Endothelial cell of umbilical vein (primary cell): ENCODE measurements around the gene TPSB2. TPM values are rescaled to one million over a fixed set of nuclear protein-coding genes. Genes with fewer than 3 reads are reported as not detected.
A peak's percentile ranks its signal among the peaks of the same experiment; 100 is the strongest.
"Not testable (repeated sequence)": the region's sequence is repeated elsewhere in the genome, so short reads cannot be mapped to it uniquely, and the experiment has no call there.

Experiments
- BruUV-seq: library from RNA; stranded (reverse); fragments of 400-500 nt; replicated peaks from 2 replicates; lab custom pipeline; 2021; lab: Mats Ljungman, UMichigan
- CTCF ChIA-PET: fragments of 300-600, 350-600 bp; sonication (Branson Sonifier 250); formaldehyde crosslinking; loops from one replicate; lab custom pipeline; 2021; ENCODE audit warnings: antibody characterized with exemption, inconsistent platforms; lab: Charles Lee
- POLR2A ChIA-PET: fragments of 300-600, 350-600 bp; sonication (Branson Sonifier 250); formaldehyde crosslinking; loops from one replicate; lab custom pipeline; 2021; ENCODE audit warnings: antibody characterized with exemption, inconsistent platforms; lab: Charles Lee
- DNase-seq: peaks from one replicate; pipeline ENCODE4 v3.0.0-alpha.2; 2011; ENCODE audit warnings: low read depth, low spot score
- FAIRE-seq: peaks from 2 replicates; lab custom pipeline; 2011; peaks lifted over from hg19 to GRCh38; lab: Jason Lieb, UNC
- H2AFZ ChIP-seq: 2 replicates; pipeline ENCODE4 v1.6.0; 2012; ENCODE audit warnings: low read depth, low read length, control low read depth, inconsistent platforms
- H3K27ac ChIP-seq: 2 replicates; pipeline ENCODE4 v1.5.1; 2011; ENCODE audit warnings: low read depth, mild to moderate bottlenecking, control low read depth, low read length, moderate library complexity; ENCODE audit not compliant: insufficient read depth
- H3K27me3 ChIP-seq, 2 experiments: 2 replicates each; pipeline versions ENCODE4 v1.6.0 to v1.6.1; 2011; ENCODE audit warnings: low read length in 2 of 2, mixed read lengths in 1 of 2; ENCODE audit not compliant: control insufficient read depth in 2 of 2, insufficient read depth in 2 of 2
- H3K36me3 ChIP-seq, 2 experiments: 2 replicates in 1 of 2; 3 replicates in 1 of 2; pipeline ENCODE4 v1.5.1; 2011; ENCODE audit warnings: low read length in 2 of 2, mild to moderate bottlenecking in 1 of 2, moderate library complexity in 1 of 2; ENCODE audit not compliant: control insufficient read depth in 2 of 2, insufficient read depth in 2 of 2; ENCODE audit errors: extremely low read depth in 1 of 2
- H3K4me1 ChIP-seq: 3 replicates; pipeline ENCODE4 v1.5.1; 2011; ENCODE audit warnings: mild to moderate bottlenecking, low read length; ENCODE audit not compliant: control insufficient read depth, insufficient read depth; ENCODE audit errors: extremely low read depth
- H3K4me2 ChIP-seq: 2 replicates; pipeline ENCODE4 v1.6.1; 2011; ENCODE audit warnings: low read length, control low read depth, mixed read lengths; ENCODE audit not compliant: insufficient read depth
- H3K4me3 ChIP-seq, 3 experiments: fragments of 200-600 bp in 1 of 3; sonication (generic), shearing (Covaris generic) in 1 of 3; replicated peaks in 1 of 3; 2 replicates each; pipeline ENCODE4 v1.5.1; 2011 to 2016; ENCODE audit warnings: control low read depth in 3 of 3, low read length in 3 of 3, mild to moderate bottlenecking in 2 of 3, inconsistent platforms in 1 of 3, low read depth in 1 of 3, moderate library complexity in 1 of 3; ENCODE audit not compliant: insufficient read depth in 1 of 3
- H3K79me2 ChIP-seq: 2 replicates; pipeline ENCODE4 v1.6.0; 2012; ENCODE audit warnings: low read length, inconsistent platforms; ENCODE audit not compliant: control insufficient read depth, insufficient read depth
- H3K9ac ChIP-seq: replicated peaks from 2 replicates; pipeline ENCODE3; 2011; ENCODE audit warnings: low read length, control low read depth; ENCODE audit not compliant: insufficient read depth; ENCODE audit errors: extremely low read depth
- H3K9me1 ChIP-seq: replicated peaks from 3 replicates; pipeline ENCODE4 v1.6.0; 2011; ENCODE audit warnings: mild to moderate bottlenecking, low read length; ENCODE audit not compliant: control insufficient read depth, insufficient read depth; ENCODE audit errors: extremely low read depth
- H3K9me3 ChIP-seq: replicated peaks from 2 replicates; pipeline ENCODE4 v1.5.1; 2012; ENCODE audit warnings: low read length, inconsistent platforms; ENCODE audit not compliant: control insufficient read depth, insufficient read depth
- H4K20me1 ChIP-seq: replicated peaks from 2 replicates; pipeline ENCODE3; 2011; ENCODE audit warnings: mild to moderate bottlenecking, low read length; ENCODE audit not compliant: control insufficient read depth, insufficient read depth; ENCODE audit errors: extremely low read depth
- CTCF ChIP-seq, 2 donors: IDR thresholded peaks; 1 replicate in 1 of 2; 2 replicates in 1 of 2; pipeline ENCODE4 v1.5.1; 2011; ENCODE audit warnings: low read length in 2 of 2, mild to moderate bottlenecking in 2 of 2, moderate library complexity in 2 of 2, control low read depth in 1 of 2, inconsistent platforms in 1 of 2, low read depth in 1 of 2; ENCODE audit not compliant: insufficient read depth in 1 of 2; ENCODE audit errors: extremely low read depth in 1 of 2
- EZH2 ChIP-seq: IDR thresholded peaks from 2 replicates; pipeline ENCODE4 v1.6.1; 2012; ENCODE audit warnings: borderline replicate concordance, low read depth, mild to moderate bottlenecking, moderate library complexity, low read length, inconsistent platforms; ENCODE audit not compliant: severe bottlenecking
- FOS ChIP-seq: IDR thresholded peaks from 2 replicates; pipeline ENCODE4 v1.6.1; 2011; ENCODE audit warnings: mild to moderate bottlenecking, low read length, moderate library complexity, borderline replicate concordance; ENCODE audit not compliant: insufficient read depth
- GATA2 ChIP-seq: IDR thresholded peaks from 2 replicates; pipeline ENCODE4 v1.7.0; 2011; ENCODE audit warnings: low read depth, mild to moderate bottlenecking, moderate library complexity, mixed read lengths, low read length; ENCODE audit not compliant: insufficient read length, insufficient read depth
- JUN ChIP-seq: IDR thresholded peaks from 2 replicates; pipeline ENCODE4 v1.6.1; 2011; ENCODE audit warnings: borderline replicate concordance, low read depth; ENCODE audit not compliant: insufficient read length, insufficient read depth
- MYC ChIP-seq: IDR thresholded peaks from one replicate; pipeline ENCODE4 v1.6.1; 2011; ENCODE audit warnings: mild to moderate bottlenecking, low read depth, low read length
- POLR2A ChIP-seq: IDR thresholded peaks from 2 replicates; pipeline ENCODE4 v1.6.1; 2012; ENCODE audit warnings: low read depth, mild to moderate bottlenecking, control low read depth, low read length
- POLR2AphosphoS5 ChIP-seq: IDR thresholded peaks from 2 replicates; pipeline ENCODE4 v1.6.1; 2012; ENCODE audit warnings: low read depth, mild to moderate bottlenecking, control low read depth, low read length, moderate library complexity; ENCODE audit not compliant: insufficient read depth
- dilution Hi-C: fragments of 300-500 bp; cut with MboI; formaldehyde crosslinking; loops from one replicate; pipeline ENCODE4 v1.15.0; 2019; ENCODE audit warnings: low sequenced_read_pairs; ENCODE audit not compliant: extremely low pct_ligation_motif_present
- intact Hi-C: fragments of 100-400 bp; cut with micrococcal nuclease; formaldehyde crosslinking; loops from one replicate; pipeline ENCODE4 v1.10.0; 2022
- polyA plus RNA-seq, 4 experiments: library from polyadenylated mRNA; depleted of rRNA in 3 of 4; stranded (reverse) in 3 of 4; unstranded in 1 of 4; fragments of >200 nt; gene quantifications; 2 replicates each; pipeline versions ENCODE4 v1.2.1 to v1.2.3, GENCODE V29; 2011 to 2012; ENCODE audit warnings: missing spikeins in 1 of 4
- total RNA-seq: library from RNA; stranded (reverse); gene quantifications from 2 replicates; pipeline ENCODE4 v1.2.3, GENCODE V29; 2021
- TF ChIP-seq, protein P1 (sequence below): IDR thresholded peaks from 2 replicates; pipeline ENCODE4 v1.6.1; 2011; ENCODE audit not compliant: insufficient read depth, insufficient read length

The TPSB2 gene
- total and polyA plus RNA-seq, 2 donors (not counting 3 experiments of a cell fraction or from before 2014, with no cell fraction given): not detected

GRCh38 chr16:1271724-1272413 lies 41.9 kb upstream of the TPSB2 start:
- BruUV-seq, dilution Hi-C loops, H3K9me1 ChIP-seq, H3K4me3 ChIP-seq, H2AFZ ChIP-seq, H3K27me3 ChIP-seq, H3K36me3 ChIP-seq, H3K27ac ChIP-seq, H3K79me2 ChIP-seq, intact Hi-C loops, H3K9me3 ChIP-seq, H3K4me2 ChIP-seq, CTCF ChIA-PET, H3K9ac ChIP-seq, POLR2A ChIA-PET, H3K4me1 ChIP-seq, H4K20me1 ChIP-seq: not testable (repeated sequence)
- peak; percentile 51 for TF ChIP-seq POLR2AphosphoS5
- peak; percentile 29 for DNase-seq
- FAIRE-seq: peak; percentile 4

GRCh38 chr16:1271380-1271723 lies 41.4 kb upstream of the TPSB2 start:
- BruUV-seq: no TSS peak
- no peak overlapping the region for H3K4me3 ChIP-seq
- no peaks in the 10 kb centered on the region for H3K79me2 ChIP-seq
- no peaks in the 10 kb centered on the region for H3K9me3 ChIP-seq
- FAIRE-seq: no peak
- no peak overlapping the region for H3K9ac ChIP-seq
- no peaks in the 10 kb centered on the region for H3K36me3 ChIP-seq
- H3K9me1 ChIP-seq: no peaks in the 10 kb centered on the region
- dilution Hi-C loops: no loop called here
- no peak overlapping the region for H3K4me2 ChIP-seq
- H3K27ac ChIP-seq: no peak overlapping the region
- CTCF ChIA-PET: no interaction called here
- POLR2A ChIA-PET: no interaction called here
- intact Hi-C loops: no loop called here
- no peaks in the 10 kb centered on the region for H3K4me1 ChIP-seq
- no peak overlapping the region for H2AFZ ChIP-seq
- peak; percentile 7 for DNase-seq
- no peaks in the 10 kb centered on the region for H4K20me1 ChIP-seq
- TF ChIP-seq FOS (no peak), MYC (no peak), POLR2AphosphoS5 (no peak), JUN (no peak), GATA2 (no peak), POLR2A (no peak), EZH2 (no peak), CTCF (IDR thresholded peaks at IDR 0.05; ENCODE audit: extremely low read depth in 1 of 2, insufficient read depth in 1 of 2, low read depth in 1 of 2, low read length in 2 of 2) (no peak)
- TF ChIP-seq, protein P1, sequence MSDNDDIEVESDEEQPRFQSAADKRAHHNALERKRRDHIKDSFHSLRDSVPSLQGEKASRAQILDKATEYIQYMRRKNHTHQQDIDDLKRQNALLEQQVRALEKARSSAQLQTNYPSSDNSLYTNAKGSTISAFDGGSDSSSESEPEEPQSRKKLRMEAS: no peak
- no peaks in the 10 kb centered on the region for H3K27me3 ChIP-seq
